Esophagus squamous epithelium (tissue), 4 donors: ENCODE data around the gene SLC29A1.

ENCODE experiments used
- POLR2A ChIP-seq, 4 donors: fragments of 450-650 bp; IDR thresholded peaks; one replicate each; pipeline ENCODE4 v1.6.1; 2017; ENCODE audit warnings: antibody characterized with exemption in 4 of 4, mild to moderate bottlenecking in 4 of 4, moderate library complexity in 3 of 4
- TF ChIP-seq, protein P1 (sequence below), 6 experiments: fragments of 450-650 bp in 4 of 6; fragments of 200-600 bp in 2 of 6; sonication (generic) in 2 of 6; IDR thresholded peaks; one replicate each; pipeline ENCODE4 v1.5.1; 2016 to 2019; ENCODE audit warnings: antibody characterized with exemption in 6 of 6, mild to moderate bottlenecking in 4 of 6, moderate library complexity in 4 of 6

DNA sequence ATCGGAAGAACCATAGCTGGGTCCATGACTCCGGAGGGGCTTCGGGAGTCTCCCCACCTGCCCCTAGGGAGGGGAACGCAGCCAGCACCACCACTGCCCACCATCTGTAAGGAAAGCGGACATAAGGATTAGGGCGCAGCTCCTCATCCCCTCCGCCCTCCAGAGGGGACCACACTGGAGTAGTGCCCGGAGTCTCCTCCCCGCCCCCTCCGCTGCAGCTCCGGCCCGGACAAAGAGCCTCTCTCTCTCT is 33.3 kb downstream of the SLC29A1 start:
- no peak for TF ChIP-seq POLR2A (IDR thresholded peaks at IDR 0.05)
- TF ChIP-seq, protein P1, sequence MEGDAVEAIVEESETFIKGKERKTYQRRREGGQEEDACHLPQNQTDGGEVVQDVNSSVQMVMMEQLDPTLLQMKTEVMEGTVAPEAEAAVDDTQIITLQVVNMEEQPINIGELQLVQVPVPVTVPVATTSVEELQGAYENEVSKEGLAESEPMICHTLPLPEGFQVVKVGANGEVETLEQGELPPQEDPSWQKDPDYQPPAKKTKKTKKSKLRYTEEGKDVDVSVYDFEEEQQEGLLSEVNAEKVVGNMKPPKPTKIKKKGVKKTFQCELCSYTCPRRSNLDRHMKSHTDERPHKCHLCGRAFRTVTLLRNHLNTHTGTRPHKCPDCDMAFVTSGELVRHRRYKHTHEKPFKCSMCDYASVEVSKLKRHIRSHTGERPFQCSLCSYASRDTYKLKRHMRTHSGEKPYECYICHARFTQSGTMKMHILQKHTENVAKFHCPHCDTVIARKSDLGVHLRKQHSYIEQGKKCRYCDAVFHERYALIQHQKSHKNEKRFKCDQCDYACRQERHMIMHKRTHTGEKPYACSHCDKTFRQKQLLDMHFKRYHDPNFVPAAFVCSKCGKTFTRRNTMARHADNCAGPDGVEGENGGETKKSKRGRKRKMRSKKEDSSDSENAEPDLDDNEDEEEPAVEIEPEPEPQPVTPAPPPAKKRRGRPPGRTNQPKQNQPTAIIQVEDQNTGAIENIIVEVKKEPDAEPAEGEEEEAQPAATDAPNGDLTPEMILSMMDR (IDR thresholded peaks at IDR 0.05) = no peak
